Fibroblast of lung (primary cell): ENCODE data around the gene MEIOB. TPM values are rescaled to one million over a fixed set of nuclear protein-coding genes. Genes with fewer than 3 reads are reported as not detected.
"Not testable (repeated sequence)": the region's sequence is repeated elsewhere in the genome, so short reads cannot be mapped to it uniquely, and the experiment has no call there.

Experiments
- DNase-seq, 2 donors: peaks; one replicate each; pipeline versions ENCODE4 v3.0.0 to v3.0.0-alpha.2; 2010; ENCODE audit warnings: low read depth in 2 of 2
- H2AFZ ChIP-seq: 2 replicates; pipeline ENCODE4 v1.5.1; 2012; ENCODE audit warnings: low read length, control low read depth, inconsistent platforms
- H3K27ac ChIP-seq: 2 replicates; pipeline ENCODE4 v1.5.1; 2011; ENCODE audit warnings: low read length, control low read depth; ENCODE audit not compliant: insufficient read depth
- H3K27me3 ChIP-seq: 2 replicates; pipeline ENCODE4 v1.5.1; 2011; ENCODE audit warnings: mild to moderate bottlenecking, low read length; ENCODE audit not compliant: control insufficient read depth, insufficient read depth
- H3K36me3 ChIP-seq: 2 replicates; pipeline ENCODE4 v1.5.1; 2011; ENCODE audit warnings: low read length; ENCODE audit not compliant: control insufficient read depth, insufficient read depth
- H3K4me1 ChIP-seq: 2 replicates; pipeline ENCODE4 v1.5.1; 2011; ENCODE audit warnings: low read length; ENCODE audit not compliant: control insufficient read depth, insufficient read depth; ENCODE audit errors: extremely low read depth
- H3K4me2 ChIP-seq: 2 replicates; pipeline ENCODE4 v1.5.1; 2011; ENCODE audit warnings: low read length, control low read depth; ENCODE audit not compliant: insufficient read depth; ENCODE audit errors: extremely low read depth
- H3K4me3 ChIP-seq, 4 experiments: fragments of 200-600 bp in 1 of 4; sonication (generic) in 1 of 4; replicated peaks in 1 of 4; 2 replicates each; pipeline ENCODE4 v1.5.1; 2011 to 2016; ENCODE audit warnings: low read length in 4 of 4, low read depth in 3 of 4, mild to moderate bottlenecking in 3 of 4, control low read depth in 2 of 4, inconsistent platforms in 1 of 4, mixed read lengths in 1 of 4; ENCODE audit not compliant: insufficient read depth in 1 of 4; ENCODE audit errors: control extremely low read depth in 1 of 4
- H3K79me2 ChIP-seq: 2 replicates; pipeline ENCODE4 v1.5.1; 2012; ENCODE audit warnings: mild to moderate bottlenecking, low read length, inconsistent platforms; ENCODE audit not compliant: control insufficient read depth, insufficient read depth
- H3K9ac ChIP-seq: 2 replicates; pipeline ENCODE4 v1.5.1; 2011; ENCODE audit warnings: mild to moderate bottlenecking, low read length, control low read depth; ENCODE audit not compliant: insufficient read depth
- H3K9me3 ChIP-seq: 2 replicates; pipeline ENCODE4 v1.5.1; 2012; ENCODE audit warnings: low read depth, low read length; ENCODE audit not compliant: control insufficient read depth, insufficient read depth
- H4K20me1 ChIP-seq: 2 replicates; pipeline ENCODE4 v1.5.1; 2011; ENCODE audit warnings: low read length; ENCODE audit not compliant: control insufficient read depth, insufficient read depth; ENCODE audit errors: extremely low read depth
- EZH2 ChIP-seq: IDR thresholded peaks from 2 replicates; pipeline ENCODE4 v1.5.1; 2012; ENCODE audit warnings: low read length, control low read depth, mild to moderate bottlenecking; ENCODE audit errors: missing control alignments
- polyA plus RNA-seq, 2 donors: library from polyadenylated mRNA; depleted of rRNA in 1 of 2; stranded (reverse) in 1 of 2; unstranded in 1 of 2; fragments of >200 nt; gene quantifications; 2 replicates each; pipeline ENCODE4 v1.2.1, GENCODE V29; 2011 to 2012; ENCODE audit warnings: missing spikeins in 1 of 2
- total RNA-seq: library from RNA; depleted of rRNA; stranded (reverse); fragments of >200 nt; gene quantifications from 2 replicates; pipeline ENCODE4 v1.2.1, GENCODE V29; 2014
- TF ChIP-seq, protein P1 (sequence below), 2 donors: IDR thresholded peaks in 1 of 2; conservative IDR thresholded peaks in 1 of 2; 1 replicate in 1 of 2; 2 replicates in 1 of 2; pipeline ENCODE4 v1.5.1; 2011 to 2012; ENCODE audit warnings: low read length in 2 of 2, control low read depth in 1 of 2, inconsistent platforms in 1 of 2, low read depth in 1 of 2, mild to moderate bottlenecking in 1 of 2

MEIOB gene
- total and polyA plus RNA-seq, 2 donors (not counting 1 experiment from before 2014, with no cell fraction given) = not detected

DNA sequence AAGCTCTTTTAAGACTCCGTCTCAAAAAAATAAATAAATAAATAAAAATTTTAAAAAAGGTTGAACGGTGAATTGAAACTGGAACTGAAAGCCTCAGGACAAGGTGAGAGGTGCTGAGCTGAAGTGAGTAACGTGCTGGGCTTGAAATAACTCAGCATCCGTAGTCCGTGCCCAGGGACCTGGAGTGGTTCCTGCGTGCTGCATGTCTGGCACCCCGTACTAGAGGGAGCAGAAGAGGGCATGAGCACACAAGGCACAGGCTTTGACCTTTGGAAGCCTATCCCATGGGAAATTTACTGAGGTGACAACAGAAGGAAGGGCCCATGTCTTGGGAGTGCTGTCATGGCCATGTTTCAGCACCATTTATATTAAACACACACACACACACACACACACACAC lies 4.5 kb upstream of the MEIOB start:
- Histone ChIP-seq H3K4me3 (no peak overlapping the region), H3K4me1 (no peaks in the 10 kb centered on the region), H2AFZ (no peak overlapping the region), H3K79me2 (no peaks in the 10 kb centered on the region), H3K27me3 (peaks cover 14% of the 10 kb centered on the region), H3K9ac (no peak overlapping the region), H3K27ac (no peak overlapping the region), H4K20me1 (no peaks in the 10 kb centered on the region), H3K36me3 (no peaks in the 10 kb centered on the region), H3K9me3 (no peaks in the 10 kb centered on the region), H3K4me2 (no peak overlapping the region)
- TF ChIP-seq, protein P1, sequence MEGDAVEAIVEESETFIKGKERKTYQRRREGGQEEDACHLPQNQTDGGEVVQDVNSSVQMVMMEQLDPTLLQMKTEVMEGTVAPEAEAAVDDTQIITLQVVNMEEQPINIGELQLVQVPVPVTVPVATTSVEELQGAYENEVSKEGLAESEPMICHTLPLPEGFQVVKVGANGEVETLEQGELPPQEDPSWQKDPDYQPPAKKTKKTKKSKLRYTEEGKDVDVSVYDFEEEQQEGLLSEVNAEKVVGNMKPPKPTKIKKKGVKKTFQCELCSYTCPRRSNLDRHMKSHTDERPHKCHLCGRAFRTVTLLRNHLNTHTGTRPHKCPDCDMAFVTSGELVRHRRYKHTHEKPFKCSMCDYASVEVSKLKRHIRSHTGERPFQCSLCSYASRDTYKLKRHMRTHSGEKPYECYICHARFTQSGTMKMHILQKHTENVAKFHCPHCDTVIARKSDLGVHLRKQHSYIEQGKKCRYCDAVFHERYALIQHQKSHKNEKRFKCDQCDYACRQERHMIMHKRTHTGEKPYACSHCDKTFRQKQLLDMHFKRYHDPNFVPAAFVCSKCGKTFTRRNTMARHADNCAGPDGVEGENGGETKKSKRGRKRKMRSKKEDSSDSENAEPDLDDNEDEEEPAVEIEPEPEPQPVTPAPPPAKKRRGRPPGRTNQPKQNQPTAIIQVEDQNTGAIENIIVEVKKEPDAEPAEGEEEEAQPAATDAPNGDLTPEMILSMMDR (conservative IDR thresholded peaks at IDR 0.05 in 1 of 2, IDR thresholded peaks at IDR 0.05 in 1 of 2; ENCODE audit: low read depth in 1 of 2, low read length in 2 of 2) = no peak
- no peak for TF ChIP-seq EZH2
- no peak for DNase-seq

DNA sequence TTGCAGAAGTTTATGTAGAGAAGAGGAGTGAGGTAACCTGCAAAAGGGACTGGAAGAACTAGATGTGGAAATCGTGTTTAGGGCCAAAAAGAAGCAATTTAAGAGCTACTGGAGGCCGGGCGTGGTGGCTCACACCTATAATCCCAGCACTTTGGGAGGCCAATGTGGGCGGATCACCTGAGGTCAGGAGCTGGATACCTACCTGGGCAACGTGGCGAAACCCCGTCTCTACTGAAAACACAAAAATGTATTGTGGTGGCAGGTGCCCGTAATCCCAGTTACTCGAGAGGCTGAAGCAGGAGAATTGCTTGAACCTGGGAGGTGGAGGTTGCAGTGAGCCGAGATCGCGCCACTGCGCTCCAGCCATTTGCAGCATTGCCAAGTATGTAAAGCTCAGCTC lies 4.1 kb upstream of the MEIOB start:
- not testable (repeated sequence) for H3K79me2 ChIP-seq, H2AFZ ChIP-seq, H3K4me2 ChIP-seq, DNase-seq, H3K4me3 ChIP-seq, H3K4me1 ChIP-seq, H3K9me3 ChIP-seq, H3K27ac ChIP-seq, H4K20me1 ChIP-seq, H3K36me3 ChIP-seq, H3K9ac ChIP-seq
- H3K27me3 ChIP-seq = peaks cover 14% of the 10 kb centered on the region

DNA sequence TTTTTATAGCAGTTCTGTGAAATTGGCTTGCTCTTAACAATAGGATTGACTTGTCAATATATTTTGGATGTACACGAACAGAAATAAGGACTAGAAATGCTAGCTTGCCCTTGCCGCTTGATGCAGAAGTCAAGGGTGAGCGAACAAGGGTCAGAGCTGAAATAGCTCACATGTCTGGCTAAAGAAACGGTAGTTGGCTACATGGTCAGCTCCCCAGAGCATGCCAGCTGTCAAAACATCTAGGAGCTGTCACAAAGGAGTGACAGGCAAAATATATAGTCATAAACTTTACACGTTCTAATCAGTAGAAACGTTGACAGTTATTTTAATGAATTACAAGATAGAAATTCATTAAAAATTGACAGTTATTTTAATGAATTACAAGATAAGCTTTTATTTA lies 2.9 kb upstream of the MEIOB start:
- Histone ChIP-seq H3K79me2 (no peaks in the 10 kb centered on the region), H3K4me2 (no peak overlapping the region), H3K36me3 (no peaks in the 10 kb centered on the region), H3K9me3 (no peaks in the 10 kb centered on the region), H3K27ac (no peak overlapping the region), H3K4me3 (no peak overlapping the region), H3K9ac (no peak overlapping the region), H2AFZ (no peak overlapping the region), H3K27me3 (peaks cover 14% of the 10 kb centered on the region), H4K20me1 (no peaks in the 10 kb centered on the region), H3K4me1 (peaks cover 3% of the 10 kb centered on the region)
- TF ChIP-seq EZH2 = no peak
- TF ChIP-seq, protein P1 (conservative IDR thresholded peaks at IDR 0.05 in 1 of 2, IDR thresholded peaks at IDR 0.05 in 1 of 2; ENCODE audit: low read depth in 1 of 2, low read length in 2 of 2) = no peak
- DNase-seq = no peak
